SK-MEL-5 (cell line): ENCODE results near the gene KXD1. TPM values are rescaled to one million over a fixed set of nuclear protein-coding genes. Genes with fewer than 3 reads are reported as not detected.
"Not testable (repeated sequence)": the region's sequence is repeated elsewhere in the genome, so short reads cannot be mapped to it uniquely, and the experiment has no call there.

ENCODE experiments used
- DNase-seq: peaks from one replicate; pipeline ENCODE4 v3.0.0-alpha.2; 2016; ENCODE audit warnings: low read depth, low spot score
- in situ Hi-C: cut with HindIII; loops from 2 replicates; pipeline ENCODE4 v1.10.0; 2016; ENCODE audit warnings: low sequenced_read_pairs, high pct_unique_total_duplicates, low pct_unique_long_range_greater_than_20kb
- total RNA-seq: library from RNA; depleted of rRNA; stranded (reverse); fragments of >200 nt; shearing (Covaris generic); gene quantifications from 2 replicates; pipeline ENCODE4 v1.2.3, GENCODE V29; 2014

KXD1 gene
- total RNA-seq, 1 experiment from 2014 or later: 70.6 TPM

DNA sequence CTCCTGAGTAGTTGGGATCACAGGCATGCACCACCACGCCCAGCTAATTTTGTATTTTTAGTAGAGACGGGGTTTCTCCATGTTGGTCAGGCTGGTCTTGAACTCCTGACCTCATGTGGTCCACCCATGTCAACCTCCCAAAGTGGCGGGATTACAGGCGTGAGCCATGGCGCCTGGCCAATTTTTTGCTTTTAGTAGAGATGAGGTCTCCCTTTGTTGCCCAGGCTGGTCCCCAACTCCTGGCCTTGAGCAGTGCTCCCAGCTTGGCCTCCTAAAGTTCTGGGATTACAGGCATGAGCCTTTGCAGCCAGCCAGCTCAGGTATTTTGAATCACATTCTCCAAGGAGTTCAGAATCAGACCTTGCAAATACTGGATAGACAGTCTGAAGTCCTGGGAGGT, 35.1 kb downstream of the KXD1 start:
- in situ Hi-C loops, DNase-seq: not testable (repeated sequence)

DNA sequence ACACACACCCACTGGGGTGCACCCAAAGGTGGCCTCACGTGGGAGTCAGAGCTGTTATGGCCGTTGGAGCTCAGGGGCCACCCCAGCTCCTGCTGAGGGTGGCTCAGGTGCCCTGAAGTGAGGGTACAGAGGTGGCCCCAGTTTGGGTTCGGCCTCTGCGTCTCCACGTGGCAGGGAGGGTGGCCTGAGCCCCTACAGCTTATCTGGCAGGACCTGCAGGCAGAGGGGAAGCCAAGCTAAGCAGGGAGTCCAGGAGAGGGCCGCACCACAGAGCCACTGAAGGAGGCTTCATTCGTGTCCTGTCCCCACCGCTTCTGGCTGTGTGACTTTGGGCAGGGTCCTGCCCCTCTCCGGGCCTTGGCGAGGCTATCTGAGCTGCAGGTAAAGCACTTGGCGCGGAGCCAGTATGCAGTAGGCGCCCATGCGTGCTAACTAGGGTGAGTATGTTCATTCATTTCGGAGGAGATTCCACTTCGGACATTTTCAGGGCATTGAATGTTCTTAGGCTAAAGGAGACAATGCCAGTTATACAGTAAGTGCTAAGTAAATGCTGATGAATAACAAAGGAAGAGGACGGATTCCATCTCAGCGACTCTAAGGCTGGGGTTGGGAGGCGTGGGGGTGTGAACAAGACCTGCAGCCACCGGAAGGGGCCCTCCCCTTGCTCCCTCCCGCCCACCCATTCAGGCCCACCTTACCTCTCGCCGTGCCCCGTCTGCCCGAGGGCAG, 35.9 kb downstream of the KXD1 start:
- in situ Hi-C loops: no loop called here

DNA sequence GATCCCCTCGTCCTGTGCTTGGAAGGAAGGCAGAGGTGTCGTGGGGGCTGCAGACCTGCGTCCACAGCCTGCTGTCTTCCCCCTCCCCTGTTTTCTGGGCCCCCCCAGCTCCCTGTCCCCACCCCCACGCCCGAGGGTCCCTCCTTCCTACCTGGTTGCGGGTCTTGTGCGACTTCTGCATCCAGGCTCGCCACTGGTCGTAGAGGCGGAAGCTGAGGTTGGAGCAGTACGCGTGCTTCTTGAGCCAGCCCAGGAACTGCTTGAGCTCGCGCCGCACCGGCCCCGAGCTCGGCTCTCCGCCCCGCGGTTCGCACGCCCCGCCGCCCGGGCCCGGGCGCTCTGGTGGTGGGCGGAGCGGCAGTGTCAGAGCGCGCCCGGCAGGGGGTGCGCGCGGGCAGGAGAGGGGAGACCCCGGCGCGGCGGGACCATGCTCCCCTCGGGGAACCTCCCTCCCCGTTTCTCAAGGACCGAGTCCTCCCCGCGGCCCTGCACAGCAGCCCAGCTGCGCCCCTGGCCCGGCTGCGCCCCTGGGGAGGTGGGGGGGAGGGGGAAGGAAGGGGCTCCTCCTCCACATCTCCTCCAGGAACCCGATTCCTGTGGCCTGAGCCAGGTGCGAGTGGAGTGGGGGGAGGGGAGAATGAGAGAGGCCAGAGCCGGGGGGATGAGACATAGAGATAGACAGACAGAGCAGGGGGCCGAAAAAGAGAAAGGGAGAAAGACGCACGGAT, 36.6 kb downstream of the KXD1 start:
- DNase-seq: peak; percentile 50
- in situ Hi-C loops: no loop called here

More for the DNA sequence above, 35.9 kb downstream of the KXD1 start:
- no peak for DNase-seq

DNA sequence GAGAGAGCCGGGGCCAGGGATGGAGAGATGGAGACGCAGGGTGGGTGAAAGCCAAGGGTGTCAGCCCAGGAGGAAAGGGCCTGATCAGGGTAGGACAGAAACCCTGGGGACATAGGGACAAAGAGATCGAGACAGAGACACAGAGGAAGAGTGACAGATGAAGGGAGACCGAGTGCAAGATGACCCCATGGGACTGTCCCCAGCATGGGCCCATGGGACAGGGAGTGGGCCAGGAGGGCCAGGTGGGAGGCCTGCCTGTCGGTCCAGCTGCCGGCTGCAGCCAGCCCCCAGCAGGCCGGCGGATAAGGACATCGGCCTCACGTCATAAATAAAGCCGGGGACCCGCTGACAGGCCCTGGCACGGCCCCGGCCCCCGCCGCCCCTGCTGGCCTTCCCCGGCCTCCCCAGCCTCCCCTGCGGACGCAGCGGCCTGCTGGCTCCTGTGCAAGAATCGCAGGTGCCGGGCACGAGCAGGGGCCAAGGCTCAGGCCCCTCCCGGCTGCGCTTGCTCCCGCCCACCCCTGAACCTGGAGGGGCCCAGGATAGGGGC, 37.2 kb downstream of the KXD1 start:
- in situ Hi-C loops: no loop called here
- no peak for DNase-seq

DNA sequence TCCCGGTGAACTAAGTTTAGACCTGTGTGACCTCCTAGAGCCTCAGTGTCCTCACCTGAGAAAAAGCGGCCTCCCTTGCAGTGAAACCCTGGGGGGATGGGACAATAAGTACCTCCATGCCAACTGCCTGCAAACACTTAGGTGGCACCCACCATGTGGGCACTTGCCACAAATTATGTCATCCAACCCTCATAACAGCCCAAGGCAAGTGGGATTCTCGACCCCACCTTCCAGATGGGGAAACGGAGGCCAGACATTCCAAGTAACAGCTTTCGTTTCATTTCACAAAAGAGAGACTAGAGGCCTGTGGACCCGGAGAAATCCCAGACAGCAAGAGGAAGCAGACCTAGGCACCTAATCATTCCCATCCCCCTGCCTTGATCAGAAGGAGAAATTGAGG, 37.8 kb downstream of the KXD1 start:
- no peak for DNase-seq
- in situ Hi-C loops: no loop called here

DNA sequence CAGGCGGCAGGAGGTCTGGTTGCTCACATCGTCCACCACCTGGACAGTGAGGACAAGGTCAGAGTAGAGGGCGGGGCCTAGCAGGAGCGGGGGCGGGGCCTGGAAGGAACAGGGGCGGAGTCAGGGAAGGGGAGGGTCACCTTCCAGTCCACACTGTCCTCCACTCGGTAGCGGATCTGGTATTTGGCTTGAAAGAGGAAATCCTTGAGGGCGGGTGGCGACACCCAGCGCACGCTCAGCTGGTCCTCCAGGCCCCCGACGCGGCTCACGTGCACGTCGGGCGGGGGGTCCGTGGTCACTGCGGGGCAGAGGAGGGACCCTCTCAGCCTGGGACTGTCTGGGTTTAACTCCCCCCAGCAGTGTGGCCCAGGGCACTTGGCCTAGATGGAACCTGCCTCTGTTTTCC, 39.1 kb downstream of the KXD1 start:
- in situ Hi-C loops: no loop called here
- DNase-seq: peak; percentile 37

DNA sequence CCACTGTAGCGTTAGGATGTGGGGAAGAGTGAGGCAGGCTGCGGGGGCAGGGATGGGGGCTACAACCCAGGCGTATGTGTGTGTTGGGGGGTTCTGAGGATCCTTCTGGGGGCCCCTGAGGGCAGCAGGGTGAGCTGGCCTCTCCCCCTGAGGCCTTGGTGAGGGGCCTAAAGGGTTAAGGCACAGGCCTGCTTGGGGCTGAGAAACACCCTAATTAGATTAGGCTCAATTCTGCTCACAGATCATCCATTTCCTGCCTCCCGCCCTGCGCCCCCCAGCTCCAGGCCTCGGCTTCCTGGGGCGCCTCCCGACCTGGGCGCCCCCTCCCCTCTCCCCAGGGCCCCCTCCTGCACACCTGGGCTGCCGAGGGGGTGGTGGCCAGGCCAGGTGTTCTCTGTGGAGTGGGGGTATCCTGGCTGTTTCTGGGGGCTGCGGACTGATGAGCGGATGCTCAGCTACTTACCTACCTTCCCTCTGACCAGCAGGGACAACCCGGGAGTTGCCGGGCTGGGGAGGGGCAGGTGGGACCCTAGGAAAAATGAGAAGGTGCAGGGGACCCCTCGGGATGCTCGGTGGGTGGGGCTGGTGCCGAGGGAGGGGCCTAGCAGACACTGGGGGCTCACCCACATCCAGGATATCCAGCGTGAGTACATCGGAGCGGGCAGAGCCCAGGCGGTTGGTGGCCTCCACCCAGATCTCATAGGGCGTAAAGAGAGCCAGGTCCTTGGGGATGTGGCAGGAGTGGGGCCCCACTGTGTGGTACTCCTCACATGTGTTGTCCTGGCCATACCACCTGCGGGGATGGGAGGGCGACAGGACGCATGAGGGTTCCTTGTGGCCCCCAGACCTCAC, 40.4 kb downstream of the KXD1 start:
- in situ Hi-C loops: no loop called here
- DNase-seq: no peak

DNA sequence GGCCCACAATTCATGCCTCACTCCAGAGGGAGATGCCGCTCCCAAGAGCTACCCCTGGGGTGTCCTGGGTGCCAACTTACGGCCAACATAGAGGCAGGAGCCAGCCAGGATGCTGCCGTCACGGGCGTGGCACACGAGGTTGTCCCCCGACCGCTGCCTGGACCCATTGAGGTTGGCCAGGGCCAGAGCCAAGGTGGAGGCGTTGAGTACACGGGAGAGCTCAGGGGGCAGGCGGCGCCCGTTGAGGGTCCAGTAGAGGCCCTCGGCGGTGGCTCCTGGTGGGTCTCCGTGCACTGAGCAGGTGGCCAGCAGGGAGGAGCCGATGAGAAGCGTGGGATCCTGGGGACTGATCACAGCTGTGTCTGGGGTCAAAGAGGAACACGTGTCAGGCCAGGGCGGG, 41.8 kb downstream of the KXD1 start:
- DNase-seq: no peak
- in situ Hi-C loops: no loop called here

DNA sequence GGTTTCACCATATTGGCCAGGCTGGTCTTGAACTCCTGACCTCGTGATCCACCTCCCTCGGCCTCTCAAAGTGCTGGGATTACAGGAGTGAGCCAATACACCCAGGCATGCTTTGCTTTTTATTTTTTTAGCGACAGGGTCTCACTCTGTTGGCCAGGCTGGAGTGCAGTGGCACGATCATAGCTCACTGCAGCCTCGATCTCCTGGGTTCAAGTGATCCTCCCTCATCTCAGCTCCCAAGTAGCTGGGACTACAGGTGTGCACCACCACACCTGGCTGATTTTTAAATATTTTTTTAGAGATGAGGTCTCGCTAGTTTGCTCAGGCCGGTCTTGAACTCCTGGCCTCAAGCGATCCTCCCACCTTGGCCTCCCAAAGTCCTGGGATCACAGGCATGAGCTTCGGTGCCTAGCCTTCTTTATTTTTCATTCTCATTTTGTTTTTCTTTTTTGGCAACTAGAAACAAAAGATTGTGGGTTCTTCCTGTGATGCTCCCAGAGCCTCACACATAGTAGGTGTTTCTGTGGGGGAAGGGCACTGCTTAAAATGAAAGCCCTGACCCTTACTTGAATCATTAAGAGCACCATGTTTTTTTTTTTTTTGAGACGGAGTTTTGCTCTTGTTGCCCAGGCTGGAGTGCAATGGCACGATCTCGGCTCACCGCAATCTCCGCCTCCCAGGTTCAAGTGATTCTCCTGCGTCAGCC, 43.2 kb downstream of the KXD1 start:
- in situ Hi-C loops, DNase-seq: not testable (repeated sequence)

DNA sequence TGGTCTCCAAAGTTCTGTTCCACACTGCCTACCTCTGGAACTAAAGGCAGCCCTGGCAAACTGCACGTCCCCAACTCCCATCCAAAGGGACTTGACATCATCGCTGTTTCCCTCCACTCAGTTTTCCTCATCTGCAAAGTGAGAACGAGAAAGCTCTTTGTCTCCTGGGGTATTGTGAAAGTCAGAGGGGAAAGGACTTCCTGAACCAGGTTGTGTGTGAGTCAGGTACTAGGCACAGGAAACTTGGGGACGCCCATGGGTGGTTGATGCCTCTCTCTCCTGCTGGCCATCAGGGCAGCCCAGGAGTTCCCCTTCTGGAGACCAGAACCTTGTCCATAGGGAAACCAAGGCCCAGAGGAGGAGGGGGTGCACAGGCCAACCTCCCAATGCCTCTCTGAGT, 44.2 kb downstream of the KXD1 start:
- in situ Hi-C loops: no loop called here

DNA sequence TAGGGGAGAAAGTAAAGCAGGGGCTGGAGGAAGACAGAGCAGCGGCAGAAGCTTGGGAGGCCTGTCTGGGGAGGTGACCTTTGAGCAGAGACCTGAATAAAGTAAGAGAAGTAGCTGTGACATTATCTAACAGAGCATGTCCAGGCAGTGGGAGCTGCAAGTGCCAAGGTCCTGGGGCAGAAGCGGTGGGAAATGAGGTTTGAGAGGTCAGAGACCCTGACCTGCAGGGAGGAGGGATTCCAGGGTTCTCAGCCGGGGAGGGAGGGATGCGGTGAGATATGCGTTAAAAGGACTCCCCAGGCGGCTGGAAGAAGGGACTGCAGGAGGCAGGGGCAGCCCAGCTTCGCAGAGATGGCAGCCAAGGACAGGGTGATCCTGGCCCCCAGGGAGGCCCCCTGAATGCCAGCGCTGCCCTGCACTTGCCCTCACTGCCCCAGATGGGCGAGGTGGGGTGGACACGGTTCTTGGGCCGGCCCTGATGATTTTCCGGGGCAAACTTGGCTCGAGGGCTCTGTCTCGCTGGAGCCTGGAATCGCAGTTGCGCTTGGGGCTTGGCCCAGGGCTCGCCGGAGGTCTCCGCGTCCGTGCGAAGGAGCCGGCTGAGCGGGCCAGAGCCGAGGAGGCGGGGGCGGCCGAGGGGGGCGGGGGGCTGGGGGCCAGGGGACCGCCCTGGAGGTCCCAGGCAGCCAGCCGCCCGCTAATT, 45.7 kb downstream of the KXD1 start:
- in situ Hi-C loops: no loop called here
- DNase-seq: no peak

More for the DNA sequence above, 44.2 kb downstream of the KXD1 start:
- no peak for DNase-seq

DNA sequence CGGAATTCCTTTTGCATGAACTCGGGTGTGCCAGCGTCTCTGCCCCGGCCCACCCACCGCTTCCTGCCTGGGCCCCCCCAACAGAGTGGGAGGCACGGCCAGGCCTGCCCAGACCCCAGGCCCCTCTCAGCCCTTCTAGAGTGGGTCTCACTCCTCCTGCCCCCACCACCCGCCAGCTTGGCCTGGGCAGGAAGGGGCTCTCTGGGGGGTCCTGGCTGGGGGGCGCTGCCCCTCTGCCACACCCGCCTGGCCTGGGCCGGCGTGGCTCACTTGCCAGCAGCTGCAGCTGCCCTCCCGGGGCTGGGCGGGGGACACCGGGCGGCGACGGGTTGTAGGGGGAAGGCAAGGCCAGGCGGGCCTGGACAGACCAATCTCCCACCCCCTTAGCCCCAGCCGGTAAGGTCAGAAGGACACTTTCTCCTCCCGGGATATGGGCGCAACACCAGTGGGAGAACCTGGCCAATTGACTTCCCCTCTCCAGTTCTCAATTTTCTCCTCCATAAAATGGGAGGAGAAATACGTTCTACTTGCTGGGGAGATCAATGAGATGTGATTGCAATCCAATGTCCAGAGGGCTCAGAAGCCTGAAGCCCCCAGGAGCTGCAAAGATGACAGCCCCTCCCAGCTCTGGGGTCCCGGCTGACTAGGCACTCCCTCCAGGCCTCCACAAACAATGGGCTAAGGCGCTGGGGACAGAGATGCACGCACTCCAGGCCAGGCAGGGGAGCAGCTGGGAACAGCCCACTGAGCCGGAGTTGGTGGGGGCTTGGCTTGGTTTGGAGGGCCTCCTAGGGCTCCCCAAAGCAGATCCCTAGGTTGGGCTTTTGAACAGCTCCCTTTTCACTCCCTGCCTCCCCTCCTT, 46.5 kb downstream of the KXD1 start:
- in situ Hi-C loops: no loop called here
- DNase-seq: no peak

DNA sequence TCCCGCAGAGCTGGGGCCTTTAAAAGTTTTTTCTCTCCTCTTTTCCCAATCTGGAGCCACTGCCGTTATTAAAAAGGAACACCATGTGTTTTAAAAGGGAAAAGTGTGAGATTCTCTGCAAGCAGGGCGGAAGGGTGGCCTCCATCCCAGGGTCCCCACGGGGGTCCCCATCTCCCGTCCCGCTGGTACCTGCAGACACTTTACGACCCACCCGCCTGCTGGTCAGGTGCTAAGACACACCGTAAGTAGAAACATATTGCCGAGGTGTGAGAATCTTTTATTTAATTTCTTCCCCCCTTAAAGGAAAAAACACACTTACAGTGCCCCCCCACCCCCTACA, 47.1 kb downstream of the KXD1 start:
- in situ Hi-C loops: no loop called here
- DNase-seq: no peak

DNA sequence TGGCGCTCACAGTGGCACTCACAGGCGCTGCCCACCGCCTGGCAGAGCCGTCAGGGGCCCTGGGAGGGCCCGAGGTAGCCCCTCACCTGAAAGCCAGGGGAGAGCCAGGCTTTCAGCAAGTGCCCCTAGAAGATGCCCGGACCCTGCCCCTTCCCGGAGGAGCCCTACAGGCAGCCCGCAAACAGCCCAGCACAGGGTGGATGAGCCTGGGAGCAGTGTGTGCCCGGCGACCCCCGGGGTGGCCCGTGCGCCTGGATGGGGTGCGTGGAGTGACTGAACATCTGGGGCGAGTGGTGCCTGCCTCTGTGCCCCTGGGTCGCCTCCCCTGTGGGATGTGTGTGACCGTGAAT, 47.5 kb downstream of the KXD1 start:
- in situ Hi-C loops: no loop called here
- no peak for DNase-seq

DNA sequence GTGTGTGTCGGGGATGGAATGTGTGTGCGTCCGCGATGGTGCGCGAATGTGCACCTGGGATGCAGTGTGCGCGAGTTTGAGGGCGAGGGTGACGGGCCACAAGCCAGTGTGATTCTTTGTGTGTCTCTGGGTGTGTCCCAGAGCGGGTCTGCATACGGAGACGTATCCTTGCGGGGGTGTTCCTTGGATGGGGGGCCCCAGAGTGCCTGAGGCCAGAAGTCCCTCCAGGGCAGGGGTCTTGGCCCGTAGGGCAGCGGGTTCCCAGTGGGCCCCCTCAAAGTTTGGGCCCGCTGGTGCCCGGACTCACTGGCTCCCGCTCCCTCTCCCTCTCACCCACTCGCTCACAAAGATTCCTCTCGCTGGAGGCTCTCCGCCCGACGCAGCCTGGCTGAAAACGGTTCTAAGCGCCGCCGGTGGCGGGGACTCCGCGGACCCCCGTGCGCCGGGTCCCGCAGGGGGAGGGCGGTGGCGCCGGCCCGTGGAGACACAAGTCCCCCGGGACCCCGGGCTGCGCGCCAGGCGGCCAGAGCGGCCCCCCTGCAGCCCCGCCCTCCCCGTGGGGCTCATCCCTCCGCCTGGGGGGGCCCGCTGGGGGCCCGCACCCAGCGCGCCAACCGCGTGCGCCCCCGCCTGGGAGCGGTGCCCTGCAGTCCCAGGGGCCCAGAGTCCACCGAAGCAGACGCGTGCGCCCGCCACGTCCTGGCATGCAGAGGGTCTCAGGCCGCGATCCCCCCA, 48.0 kb downstream of the KXD1 start:
- in situ Hi-C loops: no loop called here
- DNase-seq: no peak
